ENCODE data around the gene PLA2G2D.

Gene PLA2G2D

DNA sequence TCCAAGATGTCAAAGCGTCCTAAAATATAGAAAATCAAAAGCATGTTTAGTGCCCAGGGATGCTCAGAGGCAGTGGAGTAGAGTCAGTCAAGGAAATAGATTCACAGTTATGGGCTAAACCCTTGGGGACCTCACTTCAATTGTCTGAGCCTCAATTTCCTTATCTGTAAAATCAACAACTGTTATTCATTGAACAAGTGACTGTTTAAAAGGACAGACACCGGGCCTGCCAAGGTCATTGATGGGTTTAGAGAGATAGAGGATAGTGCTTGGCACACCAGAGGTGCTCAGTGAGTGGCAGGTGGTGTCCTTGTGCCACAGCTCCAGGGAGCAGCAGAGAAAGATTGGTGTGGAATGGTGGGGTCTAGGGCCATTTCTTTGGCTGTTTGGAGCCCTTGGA is 36.6 kb downstream of the PLA2G2D start:
- DNase-seq (ENCODE audit: low read depth, low spot score) = no peak
- Histone ChIP-seq H3K27me3 (ENCODE audit: insufficient read depth, insufficient read length) (no peaks in the 10 kb centered on the region), H3K4me1 (ENCODE audit: insufficient read depth, insufficient read length) (peaks cover 4% of the 10 kb centered on the region), H3K4me3 (ENCODE audit: insufficient read length, low read depth) (no peak overlapping the region), H3K36me3 (ENCODE audit: insufficient read depth, insufficient read length, low read length) (no peaks in the 10 kb centered on the region), H3K9me3 (ENCODE audit: insufficient read depth, low read length) (no peaks in the 10 kb centered on the region), H3K9ac (ENCODE audit: insufficient read length, low read depth) (no peak overlapping the region)
- TF ChIP-seq ZNF274 (IDR thresholded peaks at IDR 0.05; ENCODE audit: low read depth, low read length) (no peak), SUZ12 (IDR thresholded peaks at IDR 0.05; ENCODE audit: extremely low read depth, insufficient read depth, insufficient read length) (no peak), YY1 (IDR thresholded peaks at IDR 0.05; ENCODE audit: insufficient read depth, insufficient read length) (no peak)

DNA sequence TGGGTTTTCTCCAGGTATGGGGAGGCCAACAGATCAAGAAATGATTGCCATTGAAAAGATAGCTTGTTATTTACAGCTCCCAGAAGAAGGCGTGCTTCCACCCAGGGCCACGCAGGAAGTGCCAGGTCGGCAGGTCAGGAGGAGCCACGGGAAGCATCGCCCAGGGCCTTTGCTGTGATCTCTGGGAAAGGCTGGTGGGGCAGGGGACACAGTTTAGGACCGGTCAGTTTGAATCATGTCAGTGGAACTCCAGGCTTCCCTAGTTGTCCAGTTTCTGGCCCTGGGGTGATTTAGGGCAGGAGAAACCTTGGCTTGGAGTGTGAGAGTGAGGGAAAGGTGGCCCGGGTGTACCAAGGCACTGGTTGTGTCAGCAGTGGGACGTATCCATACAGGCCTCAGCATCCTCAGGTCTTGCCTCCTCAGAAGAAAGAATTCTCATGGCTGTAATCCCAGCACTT is 38.0 kb downstream of the PLA2G2D start:
- no peaks in the 10 kb centered on the region for H3K36me3 ChIP-seq (ENCODE audit: insufficient read depth, insufficient read length, low read length)
- no peak overlapping the region for H3K4me3 ChIP-seq (ENCODE audit: insufficient read length, low read depth)
- H3K27me3 ChIP-seq (ENCODE audit: insufficient read depth, insufficient read length) = no peaks in the 10 kb centered on the region
- DNase-seq (ENCODE audit: low read depth, low spot score) = no peak
- H3K4me1 ChIP-seq (ENCODE audit: insufficient read depth, insufficient read length) = peaks cover 4% of the 10 kb centered on the region
- no peak overlapping the region for H3K9ac ChIP-seq (ENCODE audit: insufficient read length, low read depth)
- no peak for TF ChIP-seq SUZ12 (IDR thresholded peaks at IDR 0.05; ENCODE audit: extremely low read depth, insufficient read depth, insufficient read length)
- no peak for TF ChIP-seq ZNF274 (IDR thresholded peaks at IDR 0.05; ENCODE audit: low read depth, low read length)
- TF ChIP-seq YY1 (IDR thresholded peaks at IDR 0.05; ENCODE audit: insufficient read depth, insufficient read length) = no peak
- no peaks in the 10 kb centered on the region for H3K9me3 ChIP-seq (ENCODE audit: insufficient read depth, low read length)

DNA sequence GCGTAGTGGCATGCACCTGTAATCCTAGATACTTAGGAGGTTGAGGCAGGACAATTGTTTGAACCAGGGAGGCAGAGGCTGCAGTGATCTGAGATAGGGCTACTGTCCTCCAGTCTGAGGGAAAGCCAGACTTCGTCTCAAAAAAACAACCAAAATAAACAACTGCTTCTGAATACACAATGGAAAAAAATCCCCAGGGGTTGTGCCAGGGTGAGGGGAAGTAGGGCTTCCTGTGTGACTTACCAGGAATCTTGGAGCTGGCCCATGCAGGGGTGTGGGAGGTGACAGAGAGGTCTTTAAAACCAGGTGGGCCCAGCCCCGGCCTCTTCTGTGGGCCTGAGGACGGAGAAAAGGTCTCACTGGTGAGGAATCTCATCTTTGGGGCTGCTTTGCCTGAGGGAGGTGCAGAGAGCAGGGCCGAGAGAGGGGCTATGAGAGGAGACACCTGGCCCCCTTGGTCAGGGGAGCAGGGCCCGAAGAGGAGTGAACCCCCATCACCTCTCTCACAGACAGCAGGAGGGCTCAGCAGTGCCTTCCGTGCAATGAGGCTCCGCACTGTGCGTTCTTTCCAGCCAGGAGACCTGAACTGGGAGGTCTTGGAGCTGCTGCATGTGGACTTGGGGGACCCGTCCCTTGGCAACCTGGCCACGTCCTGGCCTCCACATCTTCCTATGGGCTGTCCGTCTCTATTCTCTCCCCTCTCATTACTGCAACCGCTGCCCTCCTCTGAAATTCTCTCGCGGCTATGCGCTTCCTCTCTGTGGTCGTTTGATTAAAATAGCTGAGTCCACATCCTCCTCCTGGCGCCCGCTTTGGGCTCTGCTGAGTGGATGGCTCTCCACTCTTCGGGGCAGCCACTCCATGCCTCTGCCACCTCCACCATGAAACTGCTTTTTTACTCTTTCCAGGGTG is 38.6 kb downstream of the PLA2G2D start:
- Histone ChIP-seq H3K9me3 (ENCODE audit: insufficient read depth, low read length) (no peaks in the 10 kb centered on the region), H3K4me1 (ENCODE audit: insufficient read depth, insufficient read length) (peaks cover 4% of the 10 kb centered on the region), H3K9ac (ENCODE audit: insufficient read length, low read depth) (peak overlapping the region; percentile 8), H3K27me3 (ENCODE audit: insufficient read depth, insufficient read length) (no peaks in the 10 kb centered on the region), H3K36me3 (ENCODE audit: insufficient read depth, insufficient read length, low read length) (no peaks in the 10 kb centered on the region), H3K4me3 (ENCODE audit: insufficient read length, low read depth) (no peak overlapping the region)
- DNase-seq (ENCODE audit: low read depth, low spot score) = no peak
- TF ChIP-seq SUZ12 (IDR thresholded peaks at IDR 0.05; ENCODE audit: extremely low read depth, insufficient read depth, insufficient read length) (no peak), YY1 (IDR thresholded peaks at IDR 0.05; ENCODE audit: insufficient read depth, insufficient read length) (no peak), ZNF274 (IDR thresholded peaks at IDR 0.05; ENCODE audit: low read depth, low read length) (no peak)

DNA sequence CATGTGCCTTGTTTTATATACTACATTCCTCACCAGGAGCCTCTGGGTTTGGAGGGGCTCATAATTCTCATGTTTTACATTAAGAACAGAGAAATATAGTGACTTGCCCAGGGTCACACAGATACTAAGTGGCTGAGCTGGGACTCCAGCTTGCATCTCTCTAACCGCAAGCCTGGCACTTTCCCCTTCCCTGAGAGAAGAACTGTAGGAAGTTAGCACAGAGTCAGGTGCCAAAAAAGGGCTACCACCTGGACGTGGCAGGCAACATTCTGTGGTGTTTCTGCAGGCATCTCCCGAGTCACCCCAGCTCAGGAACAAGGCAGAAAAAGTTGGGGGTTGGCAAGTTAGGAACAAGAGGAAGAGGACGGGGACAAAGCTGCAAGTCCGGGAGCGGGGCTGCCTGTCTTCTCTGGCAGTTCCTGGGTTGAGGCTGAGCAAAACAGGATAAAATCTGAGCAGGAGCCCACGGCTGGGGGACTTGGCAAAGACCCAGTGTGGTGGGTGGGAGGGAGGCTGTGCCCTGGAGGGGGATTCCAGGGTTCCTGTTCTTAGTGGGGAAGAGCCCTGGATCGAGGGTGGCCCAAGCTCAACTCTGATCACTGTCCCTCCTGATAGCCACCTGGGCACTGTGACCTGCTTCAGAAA is 39.6 kb downstream of the PLA2G2D start:
- no peak overlapping the region for H3K9ac ChIP-seq (ENCODE audit: insufficient read length, low read depth)
- no peak overlapping the region for H3K4me3 ChIP-seq (ENCODE audit: insufficient read length, low read depth)
- no peak for TF ChIP-seq YY1 (IDR thresholded peaks at IDR 0.05; ENCODE audit: insufficient read depth, insufficient read length)
- TF ChIP-seq ZNF274 (IDR thresholded peaks at IDR 0.05; ENCODE audit: low read depth, low read length) = no peak
- no peak for TF ChIP-seq SUZ12 (IDR thresholded peaks at IDR 0.05; ENCODE audit: extremely low read depth, insufficient read depth, insufficient read length)

DNA sequence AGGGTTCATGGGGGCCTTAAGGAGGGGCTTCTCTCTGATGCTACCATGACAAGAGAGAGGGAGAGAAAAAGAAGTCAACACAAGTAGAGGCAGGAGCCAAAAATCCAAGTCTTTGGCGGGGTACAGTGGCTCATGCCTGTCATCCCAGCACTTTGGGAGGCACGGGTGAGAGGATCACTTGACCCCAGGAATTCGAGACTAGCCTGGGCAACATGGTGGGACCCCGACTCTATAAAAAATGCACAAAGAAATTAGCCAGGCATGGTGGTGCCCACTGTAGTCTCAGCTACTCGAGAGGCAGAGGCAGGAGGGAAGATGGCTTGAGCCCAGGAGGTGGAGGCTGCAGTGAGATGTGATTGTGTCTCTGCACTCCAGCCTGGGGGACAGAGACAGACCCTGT is 40.6 kb downstream of the PLA2G2D start:
- DNase-seq (ENCODE audit: low read depth, low spot score) = no peak
- Histone ChIP-seq H3K9me3 (ENCODE audit: insufficient read depth, low read length) (no peaks in the 10 kb centered on the region), H3K9ac (ENCODE audit: insufficient read length, low read depth) (no peak overlapping the region), H3K27me3 (ENCODE audit: insufficient read depth, insufficient read length) (no peaks in the 10 kb centered on the region), H3K4me1 (ENCODE audit: insufficient read depth, insufficient read length) (peaks cover 4% of the 10 kb centered on the region), H3K4me3 (ENCODE audit: insufficient read length, low read depth) (no peak overlapping the region), H3K36me3 (ENCODE audit: insufficient read depth, insufficient read length, low read length) (no peaks in the 10 kb centered on the region)
- TF ChIP-seq YY1 (IDR thresholded peaks at IDR 0.05; ENCODE audit: insufficient read depth, insufficient read length) (no peak), SUZ12 (IDR thresholded peaks at IDR 0.05; ENCODE audit: extremely low read depth, insufficient read depth, insufficient read length) (no peak), ZNF274 (IDR thresholded peaks at IDR 0.05; ENCODE audit: low read depth, low read length) (no peak)

More for the DNA sequence above, 39.6 kb downstream of the PLA2G2D start:
- H3K4me1 ChIP-seq (ENCODE audit: insufficient read depth, insufficient read length) = peaks cover 4% of the 10 kb centered on the region
- H3K9me3 ChIP-seq (ENCODE audit: insufficient read depth, low read length) = no peaks in the 10 kb centered on the region
- no peaks in the 10 kb centered on the region for H3K36me3 ChIP-seq (ENCODE audit: insufficient read depth, insufficient read length, low read length)
- no peak for DNase-seq (ENCODE audit: low read depth, low spot score)
- H3K27me3 ChIP-seq (ENCODE audit: insufficient read depth, insufficient read length) = no peaks in the 10 kb centered on the region

DNA sequence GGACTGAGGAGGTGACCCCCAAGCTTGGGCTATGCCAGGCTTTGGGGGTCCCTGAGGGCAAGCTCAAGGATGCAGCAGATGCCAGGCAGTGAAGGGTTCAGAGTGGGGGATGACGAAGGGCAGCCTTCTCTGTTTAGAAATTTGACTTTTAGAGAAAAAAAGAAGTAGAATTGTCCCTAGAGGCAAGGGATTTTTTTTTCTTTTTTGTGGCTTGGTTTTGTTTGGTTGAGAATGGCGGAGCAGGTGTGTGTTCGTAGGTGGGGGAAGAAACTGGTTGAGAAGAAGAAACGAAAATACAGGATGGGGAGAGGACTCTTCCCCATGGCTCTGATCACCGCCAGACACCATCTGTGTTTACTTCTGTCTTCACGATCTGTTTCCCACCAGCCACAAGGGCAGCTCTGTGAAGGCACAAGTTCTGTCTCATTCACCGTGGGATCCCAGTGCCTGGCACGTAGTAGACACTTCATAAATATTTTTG is 41.1 kb downstream of the PLA2G2D start:
- no peaks in the 10 kb centered on the region for H3K27me3 ChIP-seq (ENCODE audit: insufficient read depth, insufficient read length)
- no peak overlapping the region for H3K4me3 ChIP-seq (ENCODE audit: insufficient read length, low read depth)
- no peaks in the 10 kb centered on the region for H3K9me3 ChIP-seq (ENCODE audit: insufficient read depth, low read length)
- TF ChIP-seq SUZ12 (IDR thresholded peaks at IDR 0.05; ENCODE audit: extremely low read depth, insufficient read depth, insufficient read length) (no peak), YY1 (IDR thresholded peaks at IDR 0.05; ENCODE audit: insufficient read depth, insufficient read length) (no peak), ZNF274 (IDR thresholded peaks at IDR 0.05; ENCODE audit: low read depth, low read length) (no peak)
- H3K9ac ChIP-seq (ENCODE audit: insufficient read length, low read depth) = no peak overlapping the region
- H3K4me1 ChIP-seq (ENCODE audit: insufficient read depth, insufficient read length) = peaks cover 4% of the 10 kb centered on the region
- no peaks in the 10 kb centered on the region for H3K36me3 ChIP-seq (ENCODE audit: insufficient read depth, insufficient read length, low read length)
- no peak for DNase-seq (ENCODE audit: low read depth, low spot score)
